Breast epithelium (tissue), 4 donors: ENCODE measurements around the gene RPS14. TPM values are rescaled to one million over a fixed set of nuclear protein-coding genes. Genes with fewer than 3 reads are reported as not detected.

Experiments used
- DNase-seq, 2 donors: peaks; one replicate each; pipeline ENCODE4 v3.0.0-alpha.2; 2019; ENCODE audit warnings: low spot score in 2 of 2
- H3K27ac ChIP-seq, 2 donors: fragments of 200-600 bp; sonication (generic) in 1 of 2; one replicate each; pipeline ENCODE4 v1.5.1; 2016 to 2019; ENCODE audit warnings: mild to moderate bottlenecking in 1 of 2
- H3K27me3 ChIP-seq, 2 donors: fragments of 200-600 bp; sonication (generic) in 1 of 2; one replicate each; pipeline versions ENCODE4 v1.5.1 to v1.6.0; 2017 to 2019; ENCODE audit warnings: control low read depth in 1 of 2, mild to moderate bottlenecking in 1 of 2
- H3K36me3 ChIP-seq: fragments of 200-600 bp; one replicate; pipeline ENCODE4 v1.5.1; 2019
- H3K4me1 ChIP-seq, 2 donors: fragments of 200-600 bp; sonication (generic); one replicate each; pipeline ENCODE4 v1.5.1; 2016 to 2019; ENCODE audit warnings: control low read depth in 1 of 2
- H3K4me3 ChIP-seq, 3 donors: fragments of 200-600 bp; sonication (generic); 1 replicate in 2 of 3; 2 replicates in 1 of 3; pipeline ENCODE4 v1.5.1; 2016 to 2019; ENCODE audit warnings: mild to moderate bottlenecking in 3 of 3, moderate library complexity in 2 of 3
- H3K9me3 ChIP-seq, 2 donors: fragments of 200-600 bp; sonication (generic) in 1 of 2; one replicate each; pipeline ENCODE4 v1.5.1; 2016 to 2019; ENCODE audit warnings: control low read depth in 1 of 2
- POLR2A ChIP-seq: fragments of 450-650 bp; IDR thresholded peaks from one replicate; pipeline ENCODE4 v1.6.1; 2016; ENCODE audit warnings: antibody characterized with exemption, mild to moderate bottlenecking, moderate library complexity
- POLR2AphosphoS5 ChIP-seq, 3 donors: sonication (generic); formaldehyde crosslinking; IDR thresholded peaks; one replicate each; pipeline ENCODE4 v1.6.1; 2017; ENCODE audit warnings: antibody characterized with exemption in 3 of 3
- intact Hi-C: fragments of 100-400 bp; cut with DNase I; formaldehyde crosslinking; loops from one replicate; pipeline ENCODE4 v1.15.1; 2023; ENCODE audit warnings: low total_unique reads
- total RNA-seq, 3 donors: library from RNA; depleted of rRNA; stranded (reverse); fragments of >200 nt; gene quantifications; one replicate each; pipeline ENCODE4 v1.1.0, GENCODE V29; 2016
- TF ChIP-seq, protein P1 (sequence below), 3 donors: fragments of 450-650 bp; IDR thresholded peaks; one replicate each; pipeline ENCODE4 v1.5.1; 2016 to 2017; ENCODE audit warnings: antibody characterized with exemption in 3 of 3, mild to moderate bottlenecking in 3 of 3, moderate library complexity in 3 of 3

Gene RPS14
- total RNA-seq, 3 donors from 2014 or later: 3,271 to 4,472 (median 4,011) TPM

DNA sequence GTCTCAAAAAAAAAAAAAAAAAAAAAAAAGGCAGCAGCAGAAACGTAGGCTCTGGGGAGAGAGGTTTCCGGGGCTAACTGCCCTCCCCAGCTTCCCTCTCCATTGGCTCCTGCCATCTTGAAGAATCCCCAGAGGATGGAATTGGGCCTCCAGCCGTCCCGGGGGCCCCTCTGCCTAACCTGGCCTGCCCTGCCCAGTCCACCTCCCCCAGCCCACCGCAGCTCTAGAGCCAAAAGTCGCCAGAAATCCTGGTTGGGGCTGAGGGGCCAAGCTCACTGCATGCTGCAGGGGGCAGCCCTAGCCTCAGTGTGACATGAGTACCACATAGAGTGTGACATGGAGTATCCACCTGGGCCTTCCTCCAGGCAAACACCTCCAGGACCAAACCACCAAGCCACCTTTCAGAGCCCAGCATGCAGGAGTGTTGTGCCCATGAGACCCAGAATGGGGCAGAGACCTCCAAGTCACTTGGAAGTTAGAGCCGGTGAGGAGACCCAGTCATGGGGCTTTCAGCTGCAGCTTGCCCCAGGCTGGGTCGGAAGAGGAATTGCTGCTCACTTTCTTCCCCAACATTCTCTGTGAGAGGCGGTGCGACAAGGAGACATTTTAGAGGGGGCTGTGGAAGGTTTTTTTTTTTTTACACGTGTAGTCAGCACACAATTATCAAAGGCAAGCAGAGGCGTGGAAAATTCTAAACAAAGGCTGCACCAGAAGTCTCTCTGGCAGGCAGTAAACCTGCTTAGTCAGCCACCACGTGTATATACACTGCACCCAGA, 54.4 kb downstream of the RPS14 start:
- intact Hi-C loops: no loop called here

GRCh38 chr5:150394131-150394530, 55.4 kb downstream of the RPS14 start:
- no peaks in the 10 kb centered on the region for H3K27me3 ChIP-seq
- intact Hi-C loops: no loop called here

More for the DNA sequence above, 54.4 kb downstream of the RPS14 start:
- H3K4me3 ChIP-seq: no peak overlapping the region
- no peak for TF ChIP-seq POLR2A
- no peak for TF ChIP-seq POLR2AphosphoS5 (IDR thresholded peaks at IDR 0.05)
- TF ChIP-seq, protein P1, sequence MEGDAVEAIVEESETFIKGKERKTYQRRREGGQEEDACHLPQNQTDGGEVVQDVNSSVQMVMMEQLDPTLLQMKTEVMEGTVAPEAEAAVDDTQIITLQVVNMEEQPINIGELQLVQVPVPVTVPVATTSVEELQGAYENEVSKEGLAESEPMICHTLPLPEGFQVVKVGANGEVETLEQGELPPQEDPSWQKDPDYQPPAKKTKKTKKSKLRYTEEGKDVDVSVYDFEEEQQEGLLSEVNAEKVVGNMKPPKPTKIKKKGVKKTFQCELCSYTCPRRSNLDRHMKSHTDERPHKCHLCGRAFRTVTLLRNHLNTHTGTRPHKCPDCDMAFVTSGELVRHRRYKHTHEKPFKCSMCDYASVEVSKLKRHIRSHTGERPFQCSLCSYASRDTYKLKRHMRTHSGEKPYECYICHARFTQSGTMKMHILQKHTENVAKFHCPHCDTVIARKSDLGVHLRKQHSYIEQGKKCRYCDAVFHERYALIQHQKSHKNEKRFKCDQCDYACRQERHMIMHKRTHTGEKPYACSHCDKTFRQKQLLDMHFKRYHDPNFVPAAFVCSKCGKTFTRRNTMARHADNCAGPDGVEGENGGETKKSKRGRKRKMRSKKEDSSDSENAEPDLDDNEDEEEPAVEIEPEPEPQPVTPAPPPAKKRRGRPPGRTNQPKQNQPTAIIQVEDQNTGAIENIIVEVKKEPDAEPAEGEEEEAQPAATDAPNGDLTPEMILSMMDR (IDR thresholded peaks at IDR 0.05): no peak
- DNase-seq: no peak
- H3K27me3 ChIP-seq: no peaks in the 10 kb centered on the region
- peaks cover 25% of the 10 kb centered on the region for H3K36me3 ChIP-seq
- no peak overlapping the region for H3K27ac ChIP-seq
- no peaks in the 10 kb centered on the region for H3K4me1 ChIP-seq
- H3K9me3 ChIP-seq: no peaks in the 10 kb centered on the region

DNA sequence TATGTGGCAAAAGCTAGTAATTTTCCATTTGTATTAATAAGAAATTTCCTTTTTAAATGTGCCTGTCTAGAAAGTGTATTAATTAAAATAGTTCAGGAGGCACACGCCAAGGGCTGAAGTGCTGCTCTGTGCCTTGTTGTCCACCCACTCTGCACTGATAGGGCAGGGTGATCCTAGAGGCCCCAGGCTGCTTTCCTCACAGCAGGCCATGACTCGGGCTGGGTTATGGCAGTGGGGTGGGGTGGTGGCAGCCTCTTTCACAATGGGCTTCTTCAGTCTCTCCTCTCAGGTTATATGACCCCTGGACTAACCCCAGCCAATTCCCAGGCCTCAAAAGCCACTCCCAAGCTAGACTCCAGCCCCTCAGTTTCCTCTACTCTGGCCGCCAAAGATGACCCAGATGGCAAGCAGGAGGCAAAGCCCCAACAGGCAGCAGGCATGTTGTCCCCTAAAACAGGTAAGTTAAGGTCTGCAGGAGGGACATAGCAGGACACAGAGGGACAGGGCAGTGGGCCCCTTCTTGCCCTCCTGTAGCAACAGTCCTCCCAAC, 56.4 kb downstream of the RPS14 start:
- no peak overlapping the region for H3K27ac ChIP-seq
- no peaks in the 10 kb centered on the region for H3K9me3 ChIP-seq
- no peaks in the 10 kb centered on the region for H3K4me1 ChIP-seq
- H3K27me3 ChIP-seq: no peaks in the 10 kb centered on the region
- intact Hi-C loops: loop anchor here (2.0 kb wide), 1 partner anchor 60 kb away; no protein-coding TSS in a partner anchor
- no peak overlapping the region for H3K4me3 ChIP-seq
- H3K36me3 ChIP-seq: peaks cover 21% of the 10 kb centered on the region
- no peak for DNase-seq
- TF ChIP-seq, protein P1 (IDR thresholded peaks at IDR 0.05): no peak
- no peak for TF ChIP-seq POLR2AphosphoS5 (IDR thresholded peaks at IDR 0.05)
- no peak for TF ChIP-seq POLR2A

More at GRCh38 chr5:150394131-150394530, 55.4 kb downstream of the RPS14 start:
- peaks cover 29% of the 10 kb centered on the region for H3K36me3 ChIP-seq
- H3K9me3 ChIP-seq: no peaks in the 10 kb centered on the region
- H3K27ac ChIP-seq: no peak overlapping the region
- H3K4me3 ChIP-seq: no peak overlapping the region
- no peaks in the 10 kb centered on the region for H3K4me1 ChIP-seq
- DNase-seq: no peak
- TF ChIP-seq POLR2AphosphoS5 (IDR thresholded peaks at IDR 0.05) (no peak), POLR2A (no peak)
- TF ChIP-seq, protein P1 (IDR thresholded peaks at IDR 0.05): no peak

- H3K4me1 ChIP-seq: no peaks in the 10 kb centered on the region
- no peak for DNase-seq
- TF ChIP-seq, protein P1 (IDR thresholded peaks at IDR 0.05): no peak
- no peak for TF ChIP-seq POLR2AphosphoS5 (IDR thresholded peaks at IDR 0.05)
- TF ChIP-seq POLR2A: no peak
- no peak overlapping the region for H3K4me3 ChIP-seq
- peaks cover 20% of the 10 kb centered on the region for H3K36me3 ChIP-seq
- H3K27me3 ChIP-seq: no peaks in the 10 kb centered on the region
- intact Hi-C loops: loop anchor here (2.0 kb wide), 1 partner anchor 60 kb away; no protein-coding TSS in a partner anchor
- no peak overlapping the region for H3K27ac ChIP-seq
- no peaks in the 10 kb centered on the region for H3K9me3 ChIP-seq
Measured at GRCh38 chr5:150392680-150393079, 56.9 kb downstream of the RPS14 start.

Other genes starting within 250 kb of the RPS14 start
- gene CAMK2A, start 160.0 kb downstream of the RPS14 start, total RNA-seq: under 1 TPM in 1 of 3 donors, not detected in 2; under 0.01 TPM
- gene ARSI, start 146.8 kb downstream of the RPS14 start, total RNA-seq: 1 to 10 TPM in 1 of 3 donors, under 1 TPM in 2; 0.48 to 1.3 (median 0.98) TPM
- gene TCOF1, start 92.0 kb downstream of the RPS14 start, total RNA-seq: 10 to 100 TPM; 20.6 to 37.7 (median 36.1) TPM
- 100 to 1,000 TPM; 382 to 393 (median 392) TPM for gene CD74, start 36.8 kb downstream of the RPS14 start, total RNA-seq
- gene NDST1, start 58.4 kb upstream of the RPS14 start, total RNA-seq: 10 to 100 TPM; 46.7 to 92.3 (median 74.1) TPM
- 10 to 100 TPM in 2 of 3 donors, 1 to 10 TPM in 1; 6.3 to 22.4 (median 15.4) TPM for gene SYNPO, start 190.9 kb upstream of the RPS14 start, total RNA-seq
- under 1 TPM; under 0.01 to 0.33 (median 0.15) TPM for gene MYOZ3, start 211.5 kb upstream of the RPS14 start, total RNA-seq